DND-41 (cell line): Measurements from ENCODE around the gene ARHGAP5.

Source experiments
- ATAC-seq: fragments of 200-7000 bp; cut with Tn5 transposase; 3 replicates; pipeline ENCODE4 v1.9.1; 2021; ENCODE audit warnings: low read depth; ENCODE audit not compliant: insufficient read depth
- DNase-seq: peaks from one replicate; pipeline ENCODE4 v3.0.0-alpha.2; 2020
- H2AFZ ChIP-seq: 2 replicates; pipeline ENCODE4 v1.6.0; 2012; ENCODE audit warnings: low read depth, low read length
- H3K27ac ChIP-seq: 2 replicates; pipeline ENCODE4 v1.5.1; 2012; ENCODE audit warnings: low read length, inconsistent platforms
- H3K27me3 ChIP-seq: fragments of 200-600 bp; sonication (generic); 2 replicates; pipeline ENCODE4 v1.6.0; 2012; ENCODE audit warnings: low read length, mild to moderate bottlenecking, inconsistent platforms; ENCODE audit not compliant: insufficient read depth, poor library complexity
- H3K36me3 ChIP-seq: 2 replicates; pipeline ENCODE4 v1.5.1; 2012; ENCODE audit warnings: low read length, inconsistent platforms; ENCODE audit not compliant: insufficient read depth
- H3K4me1 ChIP-seq: 2 replicates; pipeline ENCODE4 v1.5.1; 2012; ENCODE audit warnings: mild to moderate bottlenecking, low read length; ENCODE audit not compliant: insufficient read depth
- H3K4me2 ChIP-seq: 2 replicates; pipeline ENCODE4 v1.6.0; 2012; ENCODE audit warnings: mild to moderate bottlenecking, moderate library complexity, low read length, inconsistent platforms; ENCODE audit not compliant: insufficient read depth
- H3K4me3 ChIP-seq, 2 experiments: fragments of 200-600 bp in 1 of 2; shearing (Covaris generic) in 1 of 2; 2 replicates each; pipeline ENCODE4 v1.5.1; 2012 to 2016; ENCODE audit warnings: inconsistent platforms in 2 of 2, low read length in 2 of 2, mild to moderate bottlenecking in 2 of 2, low read depth in 1 of 2, moderate library complexity in 1 of 2
- H3K79me2 ChIP-seq: 2 replicates; pipeline ENCODE4 v1.6.0; 2012; ENCODE audit warnings: low read length, inconsistent platforms; ENCODE audit not compliant: insufficient read depth
- H3K9ac ChIP-seq: 2 replicates; pipeline ENCODE4 v1.6.0; 2012; ENCODE audit warnings: low read depth, mild to moderate bottlenecking, inconsistent platforms, low read length, moderate library complexity
- H3K9me3 ChIP-seq: 2 replicates; pipeline ENCODE4 v1.5.1; 2012; ENCODE audit warnings: low read length, moderate library complexity, mild to moderate bottlenecking, inconsistent platforms; ENCODE audit not compliant: insufficient read depth, severe bottlenecking
- H4K20me1 ChIP-seq: 2 replicates; pipeline ENCODE4 v1.6.0; 2012; ENCODE audit warnings: low read length; ENCODE audit not compliant: insufficient read depth
- EZH2 ChIP-seq: IDR thresholded peaks from 3 replicates; pipeline ENCODE4 v1.6.1; 2012; ENCODE audit warnings: borderline replicate concordance, low read depth, mild to moderate bottlenecking, moderate library complexity, low read length, inconsistent platforms; ENCODE audit not compliant: severe bottlenecking
- TF ChIP-seq, protein P1 (sequence below): IDR thresholded peaks from 2 replicates; pipeline ENCODE4 v1.5.1; 2012; ENCODE audit warnings: borderline replicate concordance, low read length, moderate library complexity, mild to moderate bottlenecking; ENCODE audit not compliant: poor library complexity, severe bottlenecking; ENCODE audit errors: extremely low read depth

The ARHGAP5 gene

DNA sequence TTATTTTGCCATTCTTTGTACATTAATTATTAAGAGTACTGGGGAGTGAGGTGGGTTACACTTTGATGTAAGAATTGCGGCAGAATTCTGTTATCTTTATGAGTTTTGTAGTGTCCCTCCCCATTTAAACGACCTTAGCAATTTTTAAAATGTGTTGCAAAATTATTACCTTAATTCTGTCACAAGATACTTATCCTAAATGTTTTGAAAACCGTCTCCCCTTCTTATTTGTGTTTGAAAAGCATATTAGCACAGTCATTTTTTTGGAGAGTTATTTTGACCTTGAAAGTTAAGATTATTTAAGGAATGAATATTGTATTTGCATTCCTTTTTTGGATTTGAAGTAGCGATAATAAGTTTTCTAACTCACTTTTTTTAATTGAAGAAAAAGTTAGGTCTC, 2.2 kb downstream of the ARHGAP5 start:
- Histone ChIP-seq H4K20me1 (peaks cover 38% of the 10 kb centered on the region), H3K27ac (no peak overlapping the region), H3K4me3 (peak overlapping the region in 1 of 2 experiments; percentile 91; a peak in 2 of 4 replicates), H3K4me2 (peak overlapping the region; percentile 83), H3K9me3 (no peaks in the 10 kb centered on the region), H3K36me3 (no peaks in the 10 kb centered on the region; the same call in 1 of the 2 replicates), H3K79me2 (peaks cover 70% of the 10 kb centered on the region), H2AFZ (no peak overlapping the region), H3K9ac (peak overlapping the region; percentile 94; the same call in 1 of the 2 replicates), H3K27me3 (peaks cover 4% of the 10 kb centered on the region), H3K4me1 (peaks cover 36% of the 10 kb centered on the region)
- no peak for DNase-seq
- TF ChIP-seq, protein P1, sequence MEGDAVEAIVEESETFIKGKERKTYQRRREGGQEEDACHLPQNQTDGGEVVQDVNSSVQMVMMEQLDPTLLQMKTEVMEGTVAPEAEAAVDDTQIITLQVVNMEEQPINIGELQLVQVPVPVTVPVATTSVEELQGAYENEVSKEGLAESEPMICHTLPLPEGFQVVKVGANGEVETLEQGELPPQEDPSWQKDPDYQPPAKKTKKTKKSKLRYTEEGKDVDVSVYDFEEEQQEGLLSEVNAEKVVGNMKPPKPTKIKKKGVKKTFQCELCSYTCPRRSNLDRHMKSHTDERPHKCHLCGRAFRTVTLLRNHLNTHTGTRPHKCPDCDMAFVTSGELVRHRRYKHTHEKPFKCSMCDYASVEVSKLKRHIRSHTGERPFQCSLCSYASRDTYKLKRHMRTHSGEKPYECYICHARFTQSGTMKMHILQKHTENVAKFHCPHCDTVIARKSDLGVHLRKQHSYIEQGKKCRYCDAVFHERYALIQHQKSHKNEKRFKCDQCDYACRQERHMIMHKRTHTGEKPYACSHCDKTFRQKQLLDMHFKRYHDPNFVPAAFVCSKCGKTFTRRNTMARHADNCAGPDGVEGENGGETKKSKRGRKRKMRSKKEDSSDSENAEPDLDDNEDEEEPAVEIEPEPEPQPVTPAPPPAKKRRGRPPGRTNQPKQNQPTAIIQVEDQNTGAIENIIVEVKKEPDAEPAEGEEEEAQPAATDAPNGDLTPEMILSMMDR: no peak
- no peak for TF ChIP-seq EZH2
- no peak for ATAC-seq

DNA sequence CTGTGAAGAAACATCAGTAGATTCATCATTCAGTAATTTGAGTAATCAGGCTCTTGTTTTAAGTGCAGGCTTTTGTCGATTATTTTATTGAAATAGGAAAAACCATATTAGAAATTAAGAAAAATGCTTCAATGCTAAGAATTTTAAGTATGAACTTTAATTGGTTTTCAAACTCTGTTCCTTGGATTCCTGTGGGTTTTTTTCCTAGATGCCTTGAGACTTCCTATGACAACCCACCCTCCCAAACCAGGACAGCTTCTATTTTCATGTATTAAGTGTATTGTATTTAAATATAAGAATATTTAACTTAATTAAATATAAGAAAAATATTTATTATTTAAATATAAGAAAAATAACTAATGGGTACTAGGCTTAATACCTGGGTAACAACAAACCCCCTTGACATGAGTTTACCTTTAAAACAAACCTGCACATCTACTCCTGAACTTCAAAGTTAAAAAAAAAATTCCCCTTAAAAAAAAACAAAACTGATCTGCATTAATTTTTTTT, 3.0 kb downstream of the ARHGAP5 start:
- H3K9ac ChIP-seq: no peak overlapping the region
- H3K4me1 ChIP-seq: peaks cover 37% of the 10 kb centered on the region
- DNase-seq (no peak), ATAC-seq (no peak)
- no peaks in the 10 kb centered on the region; the same call in 1 of the 2 replicates for H3K36me3 ChIP-seq
- peaks cover 45% of the 10 kb centered on the region for H4K20me1 ChIP-seq
- no peak overlapping the region for H3K27ac ChIP-seq
- no peaks in the 10 kb centered on the region for H3K9me3 ChIP-seq
- peaks cover 78% of the 10 kb centered on the region for H3K79me2 ChIP-seq
- no peak overlapping the region for H2AFZ ChIP-seq
- H3K4me2 ChIP-seq: peak overlapping the region; percentile 83; the same call in 1 of the 2 replicates
- no peak for TF ChIP-seq EZH2
- no peak overlapping the region for H3K4me3 ChIP-seq
- peaks cover under 1% of the 10 kb centered on the region for H3K27me3 ChIP-seq

DNA sequence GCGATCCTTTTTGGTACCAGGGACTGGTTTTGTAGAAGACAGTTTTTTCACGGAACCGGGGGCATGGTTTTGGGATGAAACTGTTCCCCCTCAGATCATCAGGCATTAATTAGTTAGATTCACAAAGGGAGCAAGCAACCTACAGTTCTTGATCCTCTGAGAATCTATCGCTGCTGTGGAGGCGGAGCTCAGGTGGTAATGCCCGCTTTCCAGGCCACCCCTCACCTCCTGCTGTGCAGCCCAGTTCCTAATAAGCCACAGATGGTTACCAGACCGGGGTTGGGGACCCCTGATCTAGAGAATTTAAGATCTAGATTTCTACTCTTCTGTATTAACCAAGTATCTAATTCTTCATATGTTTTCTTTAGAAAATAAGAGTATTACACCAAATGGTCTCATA, 4.8 kb downstream of the ARHGAP5 start:
- H3K4me1 ChIP-seq: peaks cover 29% of the 10 kb centered on the region
- no peak overlapping the region for H2AFZ ChIP-seq
- no peaks in the 10 kb centered on the region for H3K27me3 ChIP-seq
- H3K9me3 ChIP-seq: no peaks in the 10 kb centered on the region
- TF ChIP-seq, protein P1: no peak
- no peak for TF ChIP-seq EZH2
- H4K20me1 ChIP-seq: peaks cover 58% of the 10 kb centered on the region
- DNase-seq (no peak), ATAC-seq (no peak)
- H3K36me3 ChIP-seq: no peaks in the 10 kb centered on the region; the same call in 1 of the 2 replicates
- H3K27ac ChIP-seq: no peak overlapping the region
- H3K4me2 ChIP-seq: 0 out of 2 replicates have a peak overlapping the region, but pooled peaks have one; percentile 4
- no peak overlapping the region for H3K9ac ChIP-seq
- no peak overlapping the region for H3K4me3 ChIP-seq
- peaks cover 97% of the 10 kb centered on the region for H3K79me2 ChIP-seq

DNA sequence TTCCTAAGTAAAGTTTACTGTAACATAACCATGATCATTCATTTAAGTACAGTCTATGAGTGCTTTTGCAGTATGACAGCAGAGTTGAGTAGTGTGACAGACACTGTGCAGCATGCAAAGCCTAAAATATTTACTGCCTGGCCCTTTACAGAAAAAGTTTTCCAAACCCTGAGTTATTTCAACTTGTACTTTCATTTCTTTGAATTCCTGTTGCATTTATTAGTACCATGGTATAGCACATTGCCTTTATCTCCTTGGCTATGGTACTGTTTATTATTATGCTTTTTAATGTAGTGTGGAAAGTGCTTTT, 6.2 kb downstream of the ARHGAP5 start:
- H3K9ac ChIP-seq: no peak overlapping the region
- no peak overlapping the region for H3K4me3 ChIP-seq
- H3K36me3 ChIP-seq: no peaks in the 10 kb centered on the region
- H3K4me2 ChIP-seq: no peak overlapping the region
- H3K9me3 ChIP-seq: no peaks in the 10 kb centered on the region
- peaks cover 98% of the 10 kb centered on the region for H3K79me2 ChIP-seq
- TF ChIP-seq, protein P1: no peak
- TF ChIP-seq EZH2: no peak
- no peaks in the 10 kb centered on the region for H3K27me3 ChIP-seq
- H3K27ac ChIP-seq: no peak overlapping the region
- ATAC-seq (no peak), DNase-seq (no peak)
- H2AFZ ChIP-seq: no peak overlapping the region
- peaks cover 29% of the 10 kb centered on the region for H3K4me1 ChIP-seq
- peaks cover 59% of the 10 kb centered on the region for H4K20me1 ChIP-seq
